Caco-2 (cell line): ENCODE measurements around the gene CD226. TPM values are rescaled to one million over a fixed set of nuclear protein-coding genes. Genes with fewer than 3 reads are reported as not detected.
"Not testable (repeated sequence)": the region's sequence is repeated elsewhere in the genome, so short reads cannot be mapped to it uniquely, and the experiment has no call there.

Source experiments
- BruUV-seq: library from RNA; stranded (reverse); fragments of 400-500 nt; replicated peaks from 2 replicates; lab custom pipeline; 2021; lab: Mats Ljungman, UMichigan
- CTCF ChIA-PET: fragments of 300-600 bp; sonication (Branson Sonifier 250); formaldehyde crosslinking; loops from one replicate; lab custom pipeline; 2022; ENCODE audit warnings: antibody characterized with exemption; lab: Charles Lee
- POLR2A ChIA-PET: fragments of 300-600 bp; sonication (Branson Sonifier 250); formaldehyde crosslinking; loops from one replicate; lab custom pipeline; 2022; ENCODE audit warnings: antibody characterized with exemption; lab: Charles Lee
- DNase-seq, 2 experiments: peaks; one replicate each; pipeline versions ENCODE4 v3.0.0 to v3.0.0-alpha.2; 2020 to 2022
- H3K27me3 ChIP-seq: replicated peaks from 2 replicates; pipeline ENCODE4 v1.6.0; 2011; ENCODE audit warnings: low read length; ENCODE audit not compliant: control insufficient read depth, insufficient read depth
- H3K36me3 ChIP-seq: 2 replicates; pipeline ENCODE4 v1.5.1; 2011; ENCODE audit warnings: low read length; ENCODE audit not compliant: control insufficient read depth, insufficient read depth
- H3K4me1 ChIP-seq: fragments of 250-450 bp; sonication (Bioruptor Pico); 2 replicates; pipeline ENCODE4 v1.5.1; 2020; ENCODE audit warnings: mild to moderate bottlenecking
- H3K4me3 ChIP-seq: 2 replicates; pipeline ENCODE4 v1.5.1; 2011; ENCODE audit warnings: low read depth, mild to moderate bottlenecking, control low read depth, low read length
- H3K9me3 ChIP-seq: fragments of 250-450 bp; sonication (Bioruptor Pico); 2 replicates; pipeline ENCODE4 v1.5.1; 2020; ENCODE audit warnings: mild to moderate bottlenecking, moderate library complexity
- H3K27ac Mint-ChIP-seq: one replicate; pipeline ENCODE4 v1.8.0; 2022; ENCODE audit warnings: mixed read lengths; ENCODE audit not compliant: unreplicated experiment
- H3K27me3 Mint-ChIP-seq: one replicate; pipeline ENCODE4 v1.8.0; 2022; ENCODE audit warnings: mixed read lengths; ENCODE audit not compliant: insufficient read depth, unreplicated experiment
- H3K36me3 Mint-ChIP-seq: one replicate; pipeline ENCODE4 v1.8.0; 2022; ENCODE audit warnings: mild to moderate bottlenecking, mixed read lengths; ENCODE audit not compliant: insufficient read depth, unreplicated experiment
- H3K4me1 Mint-ChIP-seq: one replicate; pipeline ENCODE4 v1.8.0; 2022; ENCODE audit warnings: low read depth, mixed read lengths; ENCODE audit not compliant: unreplicated experiment
- H3K4me3 Mint-ChIP-seq: one replicate; pipeline ENCODE4 v1.8.0; 2022; ENCODE audit warnings: mild to moderate bottlenecking, moderate library complexity, mixed read lengths; ENCODE audit not compliant: unreplicated experiment
- H3K9me3 Mint-ChIP-seq: one replicate; pipeline ENCODE4 v1.8.0; 2022; ENCODE audit warnings: mixed read lengths; ENCODE audit not compliant: unreplicated experiment
- intact Hi-C: fragments of 100-400 bp; cut with micrococcal nuclease; formaldehyde crosslinking; loops from one replicate; pipeline ENCODE4 v1.10.0; 2022; ENCODE audit not compliant: unreplicated experiment
- total RNA-seq: library from RNA; stranded (reverse); gene quantifications from 2 replicates; pipeline ENCODE4 v1.2.3, GENCODE V29; 2022
- TF ChIP-seq, protein P1 (sequence below), 2 experiments: fragments of 200-600 bp in 1 of 2; IDR thresholded peaks; 1 replicate in 1 of 2; 2 replicates in 1 of 2; pipeline versions ENCODE4 v1.5.1 to v1.8.0; 2011 to 2022; ENCODE audit warnings: antibody characterized with exemption in 1 of 2, control low read depth in 1 of 2, inconsistent platforms in 1 of 2, low read depth in 1 of 2, low read length in 1 of 2, mild to moderate bottlenecking in 1 of 2, moderate library complexity in 1 of 2; ENCODE audit not compliant: insufficient read depth in 1 of 2, severe bottlenecking in 1 of 2, unreplicated experiment in 1 of 2

CD226 gene
- total RNA-seq, 1 experiment from 2014 or later = 0.02 TPM

DNA sequence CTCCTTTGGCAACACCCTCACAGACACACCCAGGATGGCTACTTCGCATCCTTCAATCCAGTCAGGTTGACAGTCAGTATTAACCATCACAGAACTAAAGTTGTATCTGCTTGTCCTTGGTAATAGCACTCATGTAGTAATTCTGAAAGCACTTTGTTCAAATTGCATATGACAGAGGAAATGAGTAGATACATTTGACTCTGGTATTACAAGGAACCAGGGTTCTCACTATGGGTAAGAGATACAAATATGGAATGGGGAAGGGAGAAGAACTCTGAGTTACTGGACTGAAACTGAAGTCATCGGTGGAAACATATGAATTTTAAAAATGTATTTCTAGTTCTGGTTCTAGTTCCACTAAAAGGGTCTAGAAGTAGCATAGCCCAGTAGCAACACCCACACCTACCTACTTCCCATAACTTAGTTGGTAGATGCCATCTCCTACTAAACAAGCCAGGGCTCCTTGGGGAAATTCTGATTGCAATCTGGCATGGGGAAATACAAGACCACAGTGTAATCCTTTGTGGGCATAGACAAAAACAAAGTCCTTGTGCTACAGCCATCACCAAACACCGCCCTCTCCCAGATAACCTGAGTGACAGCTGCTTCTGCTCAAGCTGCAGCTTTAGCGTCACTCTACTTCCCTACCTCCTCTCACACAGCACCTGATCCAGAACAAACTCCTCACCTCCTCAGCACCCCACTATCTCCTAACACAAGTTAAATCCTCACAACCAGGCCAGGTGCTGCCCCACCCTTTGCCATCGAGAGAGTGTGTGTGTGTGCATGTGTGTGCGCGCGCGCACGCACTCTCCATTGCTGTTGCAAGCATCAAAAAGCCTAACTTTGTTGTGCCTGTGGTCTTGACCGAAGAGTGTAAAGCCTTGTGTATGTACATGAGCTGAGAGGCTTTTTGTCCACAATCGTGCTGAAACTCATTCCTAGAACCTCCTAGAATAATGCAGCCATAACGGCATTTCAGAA lies 31.4 kb upstream of the CD226 start:
- intact Hi-C loops = no loop called here

DNA sequence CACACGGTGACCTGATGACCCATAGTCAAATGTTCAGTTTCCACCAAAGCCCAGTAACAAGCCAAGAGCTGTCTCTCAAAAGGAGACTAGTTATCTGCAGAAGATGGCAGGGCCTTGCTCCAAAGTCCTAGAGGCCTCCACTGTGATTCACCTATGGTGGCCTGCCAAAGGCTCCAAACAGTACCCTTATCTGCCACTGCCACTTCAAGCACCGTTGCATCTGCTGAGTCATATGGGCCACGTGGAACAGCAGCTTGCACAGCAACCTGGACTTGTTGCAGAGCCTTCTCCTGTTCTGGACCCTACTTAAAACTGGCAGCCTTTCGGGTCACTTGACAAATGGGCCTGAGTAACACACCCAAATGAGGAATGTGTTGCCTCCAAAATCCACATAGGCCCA lies 27.6 kb upstream of the CD226 start:
- H3K27ac Mint-ChIP-seq, CTCF ChIA-PET, POLR2A ChIA-PET, H3K27me3 ChIP-seq, BruUV-seq, H3K36me3 ChIP-seq, H3K4me3 Mint-ChIP-seq, DNase-seq, H3K4me1 ChIP-seq, intact Hi-C loops, H3K36me3 Mint-ChIP-seq, H3K9me3 Mint-ChIP-seq, H3K4me1 Mint-ChIP-seq, H3K9me3 ChIP-seq, H3K4me3 ChIP-seq, H3K27me3 Mint-ChIP-seq: not testable (repeated sequence)

More for the DNA sequence above, 31.4 kb upstream of the CD226 start:
- Histone ChIP-seq H3K36me3 (no peaks in the 10 kb centered on the region), H3K27me3 (no peaks in the 10 kb centered on the region), H3K4me3 (no peak overlapping the region), H3K9me3 (no peaks in the 10 kb centered on the region), H3K4me1 (no peaks in the 10 kb centered on the region)
- no peak for DNase-seq
- no peaks in the 10 kb centered on the region for H3K4me1 Mint-ChIP-seq
- H3K27me3 Mint-ChIP-seq = no peaks in the 10 kb centered on the region
- no peaks in the 10 kb centered on the region for H3K36me3 Mint-ChIP-seq
- no peaks in the 10 kb centered on the region for H3K9me3 Mint-ChIP-seq
- POLR2A ChIA-PET = no interaction called here
- no TSS peak for BruUV-seq
- TF ChIP-seq, protein P1, sequence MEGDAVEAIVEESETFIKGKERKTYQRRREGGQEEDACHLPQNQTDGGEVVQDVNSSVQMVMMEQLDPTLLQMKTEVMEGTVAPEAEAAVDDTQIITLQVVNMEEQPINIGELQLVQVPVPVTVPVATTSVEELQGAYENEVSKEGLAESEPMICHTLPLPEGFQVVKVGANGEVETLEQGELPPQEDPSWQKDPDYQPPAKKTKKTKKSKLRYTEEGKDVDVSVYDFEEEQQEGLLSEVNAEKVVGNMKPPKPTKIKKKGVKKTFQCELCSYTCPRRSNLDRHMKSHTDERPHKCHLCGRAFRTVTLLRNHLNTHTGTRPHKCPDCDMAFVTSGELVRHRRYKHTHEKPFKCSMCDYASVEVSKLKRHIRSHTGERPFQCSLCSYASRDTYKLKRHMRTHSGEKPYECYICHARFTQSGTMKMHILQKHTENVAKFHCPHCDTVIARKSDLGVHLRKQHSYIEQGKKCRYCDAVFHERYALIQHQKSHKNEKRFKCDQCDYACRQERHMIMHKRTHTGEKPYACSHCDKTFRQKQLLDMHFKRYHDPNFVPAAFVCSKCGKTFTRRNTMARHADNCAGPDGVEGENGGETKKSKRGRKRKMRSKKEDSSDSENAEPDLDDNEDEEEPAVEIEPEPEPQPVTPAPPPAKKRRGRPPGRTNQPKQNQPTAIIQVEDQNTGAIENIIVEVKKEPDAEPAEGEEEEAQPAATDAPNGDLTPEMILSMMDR (IDR thresholded peaks at IDR 0.05; ENCODE audit: insufficient read depth in 1 of 2, low read depth in 1 of 2, low read length in 1 of 2, severe bottlenecking in 1 of 2, unreplicated experiment in 1 of 2) = no peak
- H3K27ac Mint-ChIP-seq = no peak overlapping the region
- H3K4me3 Mint-ChIP-seq = no peak overlapping the region
- CTCF ChIA-PET = no interaction called here

DNA sequence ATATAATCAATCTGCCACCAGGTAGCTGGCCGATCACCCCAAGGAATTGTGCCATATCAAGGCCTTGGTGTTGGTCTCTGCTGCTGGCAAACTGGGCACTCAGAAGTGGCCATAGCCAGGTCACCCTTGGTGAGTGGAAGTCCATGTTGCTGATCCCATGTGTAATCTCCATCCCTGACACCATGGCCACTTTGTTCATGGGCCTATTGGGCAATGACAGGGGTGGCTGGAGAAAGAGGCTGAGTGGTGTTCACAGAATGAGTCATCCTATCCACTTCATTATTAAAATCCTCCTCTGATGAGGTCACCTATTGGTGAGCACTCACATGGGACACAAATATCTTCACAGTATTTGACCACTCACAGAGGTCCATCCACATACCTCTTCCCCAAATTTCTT lies 26.7 kb upstream of the CD226 start:
- H3K27me3 Mint-ChIP-seq = no peaks in the 10 kb centered on the region
- H3K4me3 ChIP-seq = no peak overlapping the region
- no peaks in the 10 kb centered on the region for H3K9me3 Mint-ChIP-seq
- H3K9me3 ChIP-seq = no peaks in the 10 kb centered on the region
- ChIA-PET CTCF (no interaction called here), POLR2A (no interaction called here)
- TF ChIP-seq, protein P1 (IDR thresholded peaks at IDR 0.05; ENCODE audit: insufficient read depth in 1 of 2, low read depth in 1 of 2, low read length in 1 of 2, severe bottlenecking in 1 of 2, unreplicated experiment in 1 of 2) = no peak
- no peaks in the 10 kb centered on the region for H3K4me1 ChIP-seq
- no peaks in the 10 kb centered on the region for H3K27me3 ChIP-seq
- no peaks in the 10 kb centered on the region for H3K36me3 ChIP-seq
- H3K36me3 Mint-ChIP-seq = no peaks in the 10 kb centered on the region
- intact Hi-C loops = no loop called here
- no TSS peak for BruUV-seq
- H3K4me3 Mint-ChIP-seq = no peak overlapping the region
- DNase-seq = no peak
- H3K4me1 Mint-ChIP-seq = no peaks in the 10 kb centered on the region
- no peak overlapping the region for H3K27ac Mint-ChIP-seq
